Measurements from ENCODE around the gene INO80B. TPM values are rescaled to one million over a fixed set of nuclear protein-coding genes. Genes with fewer than 3 reads are reported as not detected.

INO80B gene
- 39.5 to 51.7 TPM (median 48.4 TPM) in 5 replicates for total RNA-seq (2022; extraction: Qiagen RNA extraction; ENCODE audit: low read depth)

GRCh38 chr2:74454654-74455511 lies at the start of gene INO80B:
Gene INO80B (plus strand): TSS chr2:74455087. CDS start chr2:74455117, 30 bp downstream.

GRCh38 chr2:74421221-74421870 lies 33.5 kb upstream of the INO80B start, which contains the start of the genes C2orf81 and WDR54:
Gene C2orf81 (minus strand): TSS chr2:74421619. CDS start chr2:74421560, 59 bp downstream.
Gene WDR54 (plus strand): TSS chr2:74421730. CDS start chr2:74422154, 424 bp downstream.

DNA sequence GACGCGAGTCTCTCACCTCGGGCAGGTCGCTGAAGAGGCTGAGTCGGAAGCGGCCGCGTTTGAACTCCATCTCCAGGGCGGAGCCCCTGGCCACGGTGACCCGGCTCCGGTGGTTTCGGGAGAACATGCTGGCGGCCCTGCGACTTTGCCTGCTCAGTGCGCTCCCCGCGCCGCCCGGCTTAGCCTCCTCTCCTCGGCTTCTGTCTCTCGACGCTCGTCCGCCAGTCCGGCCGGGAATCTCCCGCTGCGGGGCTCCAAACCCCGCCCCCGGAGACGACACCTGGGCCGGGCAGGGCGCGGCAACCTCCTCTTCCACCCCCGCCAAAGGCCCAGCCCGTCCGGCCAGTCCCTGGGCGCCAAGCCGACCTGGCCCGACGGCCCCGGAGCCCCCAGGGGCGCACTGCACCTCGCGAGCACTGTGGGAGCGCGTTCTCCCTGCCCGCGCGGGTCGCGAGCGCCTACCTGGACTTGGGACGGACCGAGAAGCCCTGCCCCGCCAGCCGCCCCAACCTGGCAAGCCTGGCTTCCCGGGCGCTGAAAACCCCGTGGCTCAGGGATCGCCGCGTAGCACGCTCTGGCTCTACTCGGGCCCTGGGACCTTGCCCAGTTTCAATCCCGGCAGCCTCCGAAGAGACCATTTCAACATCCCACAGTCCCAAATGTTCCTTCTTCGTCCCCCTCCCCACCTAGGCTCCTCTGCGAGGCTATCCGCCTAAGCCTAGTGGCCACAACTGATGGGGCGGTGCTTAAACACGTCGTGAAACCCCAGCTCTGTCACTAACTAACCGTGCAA lies 13.0 kb upstream of the INO80B start, which contains the start of gene RTKN:
TSS of gene RTKN (minus strand) at position 248 of the 793 bp plus-strand sequence. CDS start at position 127, 121 bp downstream.

DNA sequence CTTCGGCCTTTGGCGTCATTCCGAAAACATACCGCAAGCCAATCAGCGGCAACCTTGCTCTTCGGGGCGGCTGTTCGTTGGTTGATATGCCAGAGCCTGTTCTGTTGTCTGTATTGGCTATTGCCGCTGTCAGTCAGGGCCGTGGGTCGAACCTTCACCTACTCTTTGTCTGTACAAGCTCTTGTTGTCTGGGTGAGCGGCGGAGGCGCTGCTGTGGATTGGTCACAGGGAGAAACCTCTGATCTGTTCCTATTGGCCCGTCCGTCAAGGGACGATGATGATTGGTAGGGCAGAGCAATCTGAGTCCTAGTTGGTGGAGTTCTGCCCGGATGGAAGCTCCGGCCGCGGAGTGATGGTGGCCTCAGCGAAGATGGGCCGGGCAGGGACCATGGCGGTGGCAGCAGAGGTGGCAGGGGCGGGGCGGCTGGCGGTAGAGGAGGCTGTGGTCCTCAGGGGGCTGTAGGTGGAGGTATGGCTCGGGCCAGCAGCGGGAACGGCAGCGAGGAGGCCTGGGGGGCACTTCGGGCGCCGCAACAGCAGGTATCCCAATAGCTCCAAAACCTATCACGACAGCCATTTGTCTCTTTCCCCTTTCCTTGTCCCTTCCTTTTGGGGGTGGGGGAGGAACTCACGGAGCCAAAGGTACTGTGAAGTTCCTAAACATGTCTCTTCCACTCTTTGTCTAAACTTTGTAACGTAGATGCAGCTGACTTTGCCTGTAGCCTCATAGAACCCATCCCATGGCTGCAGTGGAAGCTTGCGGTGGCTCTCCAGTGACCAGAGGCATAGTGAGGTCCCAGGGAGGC lies 3.4 kb downstream of the INO80B start, which contains the start of gene WBP1:
TSS of gene WBP1 (plus strand) at position 307 of the 806 bp plus-strand sequence. CDS start at position 472, 165 bp downstream.

DNA sequence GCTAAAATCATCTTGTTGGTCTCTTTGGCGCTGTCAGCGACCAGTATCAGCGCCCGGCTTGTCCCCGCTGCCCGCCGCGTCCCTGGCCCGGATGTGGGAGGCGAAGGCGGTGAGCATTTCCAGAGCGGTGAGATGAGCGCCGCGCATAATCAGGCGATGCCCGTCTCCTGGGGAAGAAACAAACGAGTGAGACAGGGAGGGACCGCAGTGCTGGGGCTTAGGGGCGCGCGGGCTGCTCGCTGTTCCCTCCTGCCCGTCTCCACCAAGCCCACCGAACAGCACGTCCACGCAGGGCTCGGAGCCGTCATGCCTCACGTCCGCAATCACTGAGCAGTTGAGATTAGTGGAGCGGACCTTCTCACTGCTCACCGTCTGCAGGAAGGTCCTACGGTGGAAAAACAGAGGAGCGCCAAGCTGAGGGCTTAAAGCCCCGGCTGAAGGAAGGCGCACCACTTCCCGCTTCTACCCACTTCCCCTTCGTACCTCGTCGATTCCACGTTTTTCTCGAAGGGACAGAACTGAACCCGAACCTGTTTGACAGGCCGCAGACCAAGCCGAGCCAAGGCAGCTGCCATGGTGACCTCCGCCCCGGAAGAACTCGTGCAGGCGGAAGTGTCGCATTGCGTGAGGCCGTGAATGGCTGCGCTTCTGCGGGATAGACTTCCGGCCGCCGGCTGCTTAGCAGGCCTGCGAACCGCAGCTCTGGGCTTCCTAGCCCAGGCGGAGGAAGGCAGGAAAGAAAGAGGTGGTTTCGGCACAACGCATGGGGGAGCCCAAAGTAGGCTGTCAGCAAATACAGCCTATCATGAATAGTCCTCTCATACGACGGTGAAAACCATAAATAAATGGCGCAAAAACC lies 17.4 kb downstream of the INO80B start, which contains the start of gene MRPL53:
TSS of gene MRPL53 (minus strand) at position 595 of the 859 bp plus-strand sequence. CDS start at position 575, 20 bp downstream.

GRCh38 chr2:74482801-74483674 lies 28.2 kb downstream of the INO80B start, which contains the start of the genes CCDC142 and TTC31:
Gene CCDC142 (minus strand): TSS chr2:74482998. CDS start chr2:74482837, 161 bp downstream.
Gene TTC31 (plus strand): TSS chr2:74483081. CDS start chr2:74483096, 15 bp downstream.

DNA sequence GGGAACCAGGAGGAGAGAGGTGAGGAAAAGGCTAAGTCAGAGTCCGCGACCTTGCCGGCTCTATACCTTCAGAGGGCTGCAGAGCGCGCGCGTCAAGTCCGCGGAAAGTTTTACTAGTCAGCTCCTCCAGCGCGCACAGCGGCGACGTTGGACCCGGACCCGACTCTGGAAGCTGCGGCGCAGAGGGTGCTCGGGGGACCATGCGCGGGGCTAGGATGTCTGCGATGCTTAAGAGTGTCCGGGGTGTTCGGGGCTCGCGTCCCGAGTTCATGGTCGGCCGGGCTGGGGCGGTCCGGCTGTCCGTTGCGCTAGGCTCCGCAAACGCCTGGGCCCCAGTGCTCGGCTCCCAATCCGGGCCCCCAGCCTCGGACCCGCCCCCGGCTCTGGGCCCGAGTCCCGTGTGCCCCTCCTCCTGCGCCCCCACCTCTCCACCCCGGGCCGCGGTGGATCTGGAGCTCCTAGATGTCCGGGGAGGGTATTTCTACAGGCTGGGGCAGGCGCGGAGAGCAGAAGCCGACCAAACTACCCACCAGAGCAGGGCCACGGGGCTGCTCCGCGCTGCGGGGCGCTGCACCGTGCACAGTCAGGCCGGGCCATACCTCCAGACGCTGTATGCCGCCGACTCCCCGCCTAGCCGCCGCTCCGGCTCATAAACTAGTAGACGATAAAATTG lies 44.5 kb downstream of the INO80B start, which contains the start of gene LBX2:
TSS of gene LBX2 (minus strand) at position 337 of the 673 bp plus-strand sequence. CDS start at position 271, 66 bp downstream.

DNA sequence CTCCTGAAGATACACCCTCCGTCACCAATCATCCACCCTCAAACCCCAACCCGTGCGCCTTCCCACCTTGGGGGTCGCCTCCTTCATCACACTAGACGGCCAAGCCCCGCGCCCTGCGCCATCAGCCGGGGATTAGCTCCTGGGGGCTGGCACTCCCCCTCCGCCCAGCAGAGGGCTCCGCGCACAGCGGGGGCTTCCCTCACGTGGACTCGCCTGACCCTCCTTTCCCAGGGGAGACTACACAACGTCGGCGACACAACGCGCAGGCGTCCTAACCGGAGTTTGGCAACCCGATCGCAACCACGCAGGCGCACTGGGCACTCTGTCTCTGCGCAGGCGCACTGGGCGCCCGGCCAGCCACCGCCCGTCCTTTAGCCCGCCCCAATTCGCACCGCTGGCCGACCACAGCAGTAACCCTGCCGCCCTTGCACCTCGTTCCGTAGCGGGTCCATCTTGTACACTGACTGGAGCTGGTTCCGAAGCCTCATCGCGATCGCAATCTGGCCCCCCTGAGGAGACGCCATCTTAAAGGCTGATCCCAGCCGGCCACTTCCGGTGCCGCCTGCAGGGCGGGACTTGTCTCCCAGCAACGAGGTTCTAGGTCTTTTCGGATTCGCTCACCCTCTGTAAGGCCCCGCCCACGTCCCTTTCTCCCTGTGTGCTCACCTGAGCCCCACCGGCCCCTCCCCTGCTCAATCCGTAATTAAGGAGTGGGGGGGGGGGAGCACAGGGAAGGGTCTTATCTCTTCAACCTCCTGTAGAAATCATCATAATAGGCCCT lies 52.4 kb downstream of the INO80B start, which contains the start of gene PCGF1:
TSS of gene PCGF1 (minus strand) at position 551 of the 781 bp plus-strand sequence. CDS start at position 524, 27 bp downstream.

Other genes starting within 250 kb of the INO80B start
- 0.18 to 0.41 TPM (median 0.28 TPM) in 5 replicates for gene SLC4A5, start 111.7 kb upstream of the INO80B start, total RNA-seq (2022; extraction: Qiagen RNA extraction; ENCODE audit: low read depth)
- 111 to 159 TPM (median 138 TPM) in 5 replicates for gene DCTN1, start 74.8 kb upstream of the INO80B start, total RNA-seq (2022; extraction: Qiagen RNA extraction; ENCODE audit: low read depth)
- gene C2orf81, start 33.5 kb upstream of the INO80B start, total RNA-seq (2022; extraction: Qiagen RNA extraction; ENCODE audit: low read depth): 3.2 to 4.4 TPM (median 3.2 TPM) in 5 replicates
- 77.2 to 88.4 TPM (median 80.7 TPM) in 5 replicates for gene WDR54, start 33.4 kb upstream of the INO80B start, total RNA-seq (2022; extraction: Qiagen RNA extraction; ENCODE audit: low read depth)
- 19.2 to 28.0 TPM (median 20.7 TPM) in 5 replicates for gene RTKN, start 13.2 kb upstream of the INO80B start, total RNA-seq (2022; extraction: Qiagen RNA extraction; ENCODE audit: low read depth)
- gene WBP1, start 3.4 kb downstream of the INO80B start, total RNA-seq (2022; extraction: Qiagen RNA extraction; ENCODE audit: low read depth): 52.9 to 81.9 TPM (median 75.1 TPM) in 5 replicates
- 37.8 to 51.9 TPM (median 50.9 TPM) in 5 replicates for gene MOGS, start 10.3 kb downstream of the INO80B start, total RNA-seq (2022; extraction: Qiagen RNA extraction; ENCODE audit: low read depth)
- 105 to 147 TPM (median 128 TPM) in 5 replicates for gene MRPL53, start 17.6 kb downstream of the INO80B start, total RNA-seq (2022; extraction: Qiagen RNA extraction; ENCODE audit: low read depth)
- gene CCDC142, start 27.9 kb downstream of the INO80B start, total RNA-seq (2022; extraction: Qiagen RNA extraction; ENCODE audit: low read depth): 10.8 to 16.3 TPM (median 14.3 TPM) in 5 replicates
- gene TTC31, start 28.0 kb downstream of the INO80B start, total RNA-seq (2022; extraction: Qiagen RNA extraction; ENCODE audit: low read depth): 14.8 to 19.3 TPM (median 17.3 TPM) in 5 replicates
- gene LBX2, start 44.5 kb downstream of the INO80B start, total RNA-seq (2022; extraction: Qiagen RNA extraction; ENCODE audit: low read depth): 3.5 to 4.6 TPM (median 4.1 TPM) in 5 replicates
- gene PCGF1, start 52.6 kb downstream of the INO80B start, total RNA-seq (2022; extraction: Qiagen RNA extraction; ENCODE audit: low read depth): 28.2 to 39.3 TPM (median 31.9 TPM) in 5 replicates
- gene TLX2, start 59.4 kb downstream of the INO80B start, total RNA-seq (2022; extraction: Qiagen RNA extraction; ENCODE audit: low read depth): 0.14 to 0.43 TPM (median 0.25 TPM) in 5 replicates
- 0.08 to 0.12 TPM (median 0.11 TPM) in 3 of 5 replicates, not detected in the others for gene DQX1, start 71.1 kb downstream of the INO80B start, total RNA-seq (2022; extraction: Qiagen RNA extraction; ENCODE audit: low read depth)
- 194 to 263 TPM (median 239 TPM) in 5 replicates for gene AUP1, start 74.6 kb downstream of the INO80B start, total RNA-seq (2022; extraction: Qiagen RNA extraction; ENCODE audit: low read depth)
- gene HTRA2, start 74.8 kb downstream of the INO80B start, total RNA-seq (2022; extraction: Qiagen RNA extraction; ENCODE audit: low read depth): 31.5 to 42.2 TPM (median 38.3 TPM) in 5 replicates
- 0.25 to 0.55 TPM (median 0.40 TPM) in 5 replicates for gene LOXL3, start 98.9 kb downstream of the INO80B start, total RNA-seq (2022; extraction: Qiagen RNA extraction; ENCODE audit: low read depth)
- gene DOK1, start 99.6 kb downstream of the INO80B start, total RNA-seq (2022; extraction: Qiagen RNA extraction; ENCODE audit: low read depth): 4.0 to 5.6 TPM (median 4.9 TPM) in 5 replicates
- gene M1AP, start 193.2 kb downstream of the INO80B start, total RNA-seq (2022; extraction: Qiagen RNA extraction; ENCODE audit: low read depth): not detected in 5 replicates
- 8.6 to 13.7 TPM (median 11.2 TPM) in 5 replicates for gene SEMA4F, start 199.2 kb downstream of the INO80B start, total RNA-seq (2022; extraction: Qiagen RNA extraction; ENCODE audit: low read depth)

All from A549 treated with DMSO at 1 μM for 4 hours (cell line).